SJSA1 (cell line): ENCODE results near the gene CALD1. TPM values are rescaled to one million over a fixed set of nuclear protein-coding genes. Genes with fewer than 3 reads are reported as not detected.

ENCODE experiments used
- DNase-seq, 2 experiments: peaks; one replicate each; pipeline ENCODE4 v3.0.0-alpha.2; 2015 to 2020; ENCODE audit warnings: low spot score in 2 of 2, low read depth in 1 of 2
- H3K27ac ChIP-seq: fragments of 250-450 bp; sonication (Bioruptor Pico); 2 replicates; pipeline ENCODE4 v1.5.1; 2020; ENCODE audit warnings: mild to moderate bottlenecking, moderate library complexity
- H3K27me3 ChIP-seq: fragments of 250-450 bp; sonication (Bioruptor Pico); replicated peaks from 2 replicates; pipeline ENCODE4 v1.5.1; 2020; ENCODE audit warnings: mild to moderate bottlenecking, moderate library complexity
- H3K36me3 ChIP-seq: fragments of 250-450 bp; sonication (Bioruptor Pico); 2 replicates; pipeline ENCODE4 v1.5.1; 2020; ENCODE audit warnings: mild to moderate bottlenecking
- H3K4me1 ChIP-seq: fragments of 250-450 bp; sonication (Bioruptor Pico); replicated peaks from 2 replicates; pipeline ENCODE4 v1.6.1; 2021; ENCODE audit warnings: mild to moderate bottlenecking
- H3K4me3 ChIP-seq: fragments of 250-450 bp; sonication (Bioruptor Pico); 2 replicates; pipeline ENCODE4 v1.5.1; 2020; ENCODE audit warnings: mild to moderate bottlenecking
- H3K9me3 ChIP-seq: fragments of 250-450 bp; sonication (Bioruptor Pico); replicated peaks from 2 replicates; pipeline ENCODE4 v1.5.1; 2020; ENCODE audit warnings: mild to moderate bottlenecking
- total RNA-seq: library from RNA; depleted of rRNA; stranded (reverse); fragments of >200 nt; shearing (Covaris generic); gene quantifications from 2 replicates; pipeline ENCODE4 v1.2.3, GENCODE V29; 2014

Gene CALD1
- total RNA-seq, 1 experiment from 2014 or later: 544 TPM

- H3K4me3 ChIP-seq: no peak overlapping the region
- H3K27ac ChIP-seq: 0 out of 2 replicates have a peak overlapping the region, but pooled peaks have one; percentile 14
- DNase-seq: no peak
- H3K9me3 ChIP-seq: no peaks in the 10 kb centered on the region
- H3K27me3 ChIP-seq: no peaks in the 10 kb centered on the region
- peaks cover 94% of the 10 kb centered on the region for H3K4me1 ChIP-seq
- peaks cover 91% of the 10 kb centered on the region for H3K36me3 ChIP-seq
These were observed 7.6 kb downstream of the CALD1 start for GRCh38 chr7:134787064-134787463.

- Histone ChIP-seq H3K9me3 (no peaks in the 10 kb centered on the region), H3K4me3 (no peak overlapping the region), H3K36me3 (peaks cover 89% of the 10 kb centered on the region), H3K27me3 (no peaks in the 10 kb centered on the region), H3K27ac (0 out of 2 replicates have a peak overlapping the region, but pooled peaks have one; percentile 14), H3K4me1 (peaks cover 94% of the 10 kb centered on the region)
- DNase-seq: no peak
These were observed 8.3 kb downstream of the CALD1 start for GRCh38 chr7:134787720-134788119.

GRCh38 chr7:134788191-134788590, 8.8 kb downstream of the CALD1 start:
- no peak overlapping the region for H3K27ac ChIP-seq
- H3K4me1 ChIP-seq: peaks cover 94% of the 10 kb centered on the region
- H3K27me3 ChIP-seq: no peaks in the 10 kb centered on the region
- H3K9me3 ChIP-seq: no peaks in the 10 kb centered on the region
- peaks cover 85% of the 10 kb centered on the region for H3K36me3 ChIP-seq
- DNase-seq: no peak
- no peak overlapping the region for H3K4me3 ChIP-seq

- Histone ChIP-seq H3K36me3 (peaks cover 81% of the 10 kb centered on the region), H3K9me3 (no peaks in the 10 kb centered on the region), H3K27ac (peak overlapping the region; percentile 27), H3K4me1 (peaks cover 96% of the 10 kb centered on the region), H3K4me3 (no peak overlapping the region), H3K27me3 (no peaks in the 10 kb centered on the region)
- DNase-seq: peak in 1 of 2 experiments; percentile 36
These were observed 10.7 kb downstream of the CALD1 start for GRCh38 chr7:134789967-134790685.

GRCh38 chr7:134792968-134793367, 13.5 kb downstream of the CALD1 start:
- peak overlapping the region; percentile 75 for H3K27ac ChIP-seq
- H3K4me1 ChIP-seq: peaks cover 89% of the 10 kb centered on the region
- peaks cover 81% of the 10 kb centered on the region for H3K36me3 ChIP-seq
- H3K27me3 ChIP-seq: no peaks in the 10 kb centered on the region
- no peaks in the 10 kb centered on the region for H3K9me3 ChIP-seq
- DNase-seq: peak; percentile 83 to 85
- no peak overlapping the region for H3K4me3 ChIP-seq

GRCh38 chr7:134795231-134795630, 15.8 kb downstream of the CALD1 start:
- no peak for DNase-seq
- no peaks in the 10 kb centered on the region for H3K9me3 ChIP-seq
- no peak overlapping the region; the same call in 1 of the 2 replicates for H3K27ac ChIP-seq
- H3K4me3 ChIP-seq: no peak overlapping the region
- H3K4me1 ChIP-seq: peaks cover 74% of the 10 kb centered on the region
- H3K27me3 ChIP-seq: no peaks in the 10 kb centered on the region
- peaks cover 81% of the 10 kb centered on the region for H3K36me3 ChIP-seq

- Histone ChIP-seq H3K27ac (no peak overlapping the region), H3K27me3 (no peaks in the 10 kb centered on the region), H3K4me1 (peaks cover 48% of the 10 kb centered on the region), H3K4me3 (no peak overlapping the region), H3K36me3 (peaks cover 66% of the 10 kb centered on the region), H3K9me3 (no peaks in the 10 kb centered on the region)
- DNase-seq: no peak
These were observed 18.7 kb downstream of the CALD1 start for GRCh38 chr7:134798155-134798554.

GRCh38 chr7:134799377-134799776, 19.9 kb downstream of the CALD1 start:
- H3K4me3 ChIP-seq: no peak overlapping the region
- no peak overlapping the region for H3K27ac ChIP-seq
- peaks cover 48% of the 10 kb centered on the region for H3K4me1 ChIP-seq
- no peaks in the 10 kb centered on the region for H3K9me3 ChIP-seq
- H3K36me3 ChIP-seq: peaks cover 71% of the 10 kb centered on the region
- no peak for DNase-seq
- H3K27me3 ChIP-seq: no peaks in the 10 kb centered on the region

- no peak overlapping the region for H3K27ac ChIP-seq
- DNase-seq: no peak
- H3K36me3 ChIP-seq: peaks cover 70% of the 10 kb centered on the region
- H3K4me1 ChIP-seq: peaks cover 30% of the 10 kb centered on the region
- H3K4me3 ChIP-seq: no peak overlapping the region
- H3K27me3 ChIP-seq: no peaks in the 10 kb centered on the region
- H3K9me3 ChIP-seq: no peaks in the 10 kb centered on the region
These were observed 23.3 kb downstream of the CALD1 start for GRCh38 chr7:134802762-134803161.

GRCh38 chr7:134804351-134804750, 24.9 kb downstream of the CALD1 start:
- Histone ChIP-seq H3K4me1 (peaks cover 23% of the 10 kb centered on the region), H3K27ac (peak overlapping the region; percentile 67), H3K4me3 (no peak overlapping the region), H3K36me3 (peaks cover 63% of the 10 kb centered on the region), H3K9me3 (no peaks in the 10 kb centered on the region), H3K27me3 (no peaks in the 10 kb centered on the region)
- peak in 1 of 2 experiments; percentile 48 for DNase-seq

- H3K4me1 ChIP-seq: peaks cover 23% of the 10 kb centered on the region
- H3K27me3 ChIP-seq: no peaks in the 10 kb centered on the region
- H3K36me3 ChIP-seq: peaks cover 65% of the 10 kb centered on the region
- H3K4me3 ChIP-seq: no peak overlapping the region
- H3K27ac ChIP-seq: peak overlapping the region; percentile 67
- no peaks in the 10 kb centered on the region for H3K9me3 ChIP-seq
- DNase-seq: no peak
These were observed 25.4 kb downstream of the CALD1 start for GRCh38 chr7:134804854-134805253.

GRCh38 chr7:134806197-134806596, 26.8 kb downstream of the CALD1 start:
- peaks cover 78% of the 10 kb centered on the region for H3K36me3 ChIP-seq

GRCh38 chr7:134809616-134810015, 30.2 kb downstream of the CALD1 start:
- Histone ChIP-seq H3K27me3 (no peaks in the 10 kb centered on the region), H3K4me3 (no peak overlapping the region), H3K9me3 (no peaks in the 10 kb centered on the region), H3K4me1 (peaks cover 36% of the 10 kb centered on the region), H3K27ac (no peak overlapping the region), H3K36me3 (peaks cover 91% of the 10 kb centered on the region)
- DNase-seq: no peak

More at GRCh38 chr7:134806197-134806596, 26.8 kb downstream of the CALD1 start:
- Histone ChIP-seq H3K4me1 (peaks cover 32% of the 10 kb centered on the region), H3K27me3 (no peaks in the 10 kb centered on the region), H3K9me3 (no peaks in the 10 kb centered on the region), H3K27ac (no peak overlapping the region), H3K4me3 (no peak overlapping the region)
- DNase-seq: no peak

- Histone ChIP-seq H3K4me3 (no peak overlapping the region), H3K27ac (no peak overlapping the region), H3K4me1 (peaks cover 36% of the 10 kb centered on the region), H3K36me3 (peaks cover 89% of the 10 kb centered on the region), H3K27me3 (no peaks in the 10 kb centered on the region), H3K9me3 (no peaks in the 10 kb centered on the region)
- DNase-seq: no peak
These were observed 32.3 kb downstream of the CALD1 start for GRCh38 chr7:134811765-134812164.
